NCI-H1436 treated with DMSO at 0.1 percent for 48 hours (cell line): Measurements from ENCODE around the gene TRPM2.

Source experiments
- DNase-seq: peaks from one replicate; lab custom pipeline; 2025; lab: John Stamatoyannopoulos, UW

Gene TRPM2

DNA sequence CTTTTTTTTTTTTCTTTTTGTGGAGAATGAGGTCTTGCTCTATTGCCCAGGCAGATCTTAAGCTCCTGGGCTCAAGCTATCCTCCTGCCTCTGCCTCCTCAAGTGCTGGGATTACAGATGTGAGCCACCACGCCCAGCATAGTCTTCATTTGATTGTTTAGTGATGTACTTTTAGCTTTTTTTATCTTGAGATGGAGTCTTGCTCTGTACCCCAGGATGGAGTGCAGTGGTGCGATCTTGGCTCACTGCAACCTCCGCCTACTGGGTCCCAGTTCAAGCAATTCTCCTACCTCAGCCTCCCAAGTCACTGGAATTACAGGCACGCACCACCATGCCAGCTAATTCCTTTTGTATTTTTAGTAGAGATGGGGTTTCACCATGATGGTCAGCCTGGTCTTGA, 77.9 kb downstream of the TRPM2 start:
- no peak for DNase-seq

DNA sequence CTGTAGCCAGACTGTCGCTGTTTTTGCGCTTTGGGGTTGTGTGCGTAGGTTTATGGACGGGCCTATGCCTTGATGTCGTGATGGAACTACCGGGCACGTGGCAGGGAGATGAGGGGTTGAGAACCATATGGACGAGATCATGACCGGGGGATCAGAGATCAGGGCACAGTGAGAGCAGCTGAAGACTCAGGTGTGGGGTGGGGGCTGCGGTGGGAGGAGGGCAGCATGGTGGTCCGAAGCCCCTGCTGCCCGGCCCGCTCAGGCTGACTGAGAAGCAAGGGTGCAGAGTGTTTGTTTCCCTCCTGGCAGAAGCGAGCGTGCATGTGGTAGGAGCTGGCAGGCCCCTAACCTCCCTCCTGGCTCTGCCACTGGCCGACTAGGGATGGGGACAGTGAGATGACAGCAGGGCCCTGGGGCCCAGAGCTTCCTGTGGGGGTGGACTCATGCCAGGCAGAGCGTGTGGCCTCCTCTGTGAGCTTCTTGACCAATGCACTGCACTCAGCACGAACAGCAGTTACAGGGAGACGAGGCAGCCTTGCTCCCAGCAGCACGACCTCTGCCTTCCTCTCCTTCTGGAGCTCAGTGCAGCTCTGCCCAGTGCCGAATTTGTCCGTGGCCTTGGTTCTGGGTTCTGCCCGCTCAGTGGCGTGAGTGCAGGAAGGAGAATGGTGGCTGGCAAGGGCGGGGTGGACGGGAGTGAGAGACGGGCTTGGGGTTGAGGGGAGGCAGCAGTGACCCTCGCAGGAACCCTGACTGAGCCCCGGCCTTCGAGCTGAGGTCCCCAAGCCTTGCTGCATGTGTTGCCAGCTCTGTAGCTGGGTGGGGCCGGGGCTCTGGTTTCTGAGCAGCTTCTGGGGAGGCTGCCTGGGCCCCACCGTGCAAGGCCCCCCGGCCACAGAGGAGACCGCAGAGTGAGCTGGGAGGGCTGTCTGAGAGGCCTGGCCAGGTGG, 79.7 kb downstream of the TRPM2 start:
- no peak for DNase-seq

DNA sequence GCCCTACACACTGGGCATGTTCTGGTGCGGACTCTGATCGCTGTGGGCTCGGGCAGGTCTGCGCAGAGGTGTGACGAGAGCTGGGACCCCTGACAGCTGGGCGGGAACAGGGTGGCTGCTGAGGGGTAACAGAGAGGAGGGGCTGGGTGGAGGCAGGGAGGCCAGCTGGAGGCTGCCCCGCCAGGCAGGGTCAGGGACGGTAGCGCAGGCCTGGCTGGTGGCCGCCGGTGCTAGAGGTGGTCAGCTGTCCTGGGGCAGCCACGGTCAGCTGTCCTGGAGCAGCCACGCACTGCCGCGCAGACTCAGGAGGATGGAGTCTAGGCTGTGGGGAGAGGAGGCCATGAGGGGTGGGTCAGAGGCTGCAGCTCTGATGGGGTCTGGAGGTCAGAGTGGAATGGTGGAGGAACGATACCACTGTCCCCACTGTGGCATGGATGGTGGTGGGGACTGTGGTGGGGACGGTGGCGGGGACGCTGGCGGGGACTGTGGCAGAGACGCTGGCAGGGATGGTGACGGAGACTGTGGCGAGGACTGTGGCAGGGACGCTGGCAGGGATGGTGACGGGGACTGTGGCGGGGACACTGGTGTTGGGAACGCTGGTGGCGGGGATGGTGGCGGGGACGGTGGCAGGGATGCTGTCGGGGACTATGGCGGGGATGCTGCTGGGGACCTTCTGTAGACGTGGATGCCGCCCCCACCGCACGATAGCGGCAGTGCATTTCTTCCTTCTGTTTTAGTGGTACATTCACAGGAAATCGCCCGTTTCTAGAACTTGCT, 80.6 kb downstream of the TRPM2 start:
- no peak for DNase-seq

DNA sequence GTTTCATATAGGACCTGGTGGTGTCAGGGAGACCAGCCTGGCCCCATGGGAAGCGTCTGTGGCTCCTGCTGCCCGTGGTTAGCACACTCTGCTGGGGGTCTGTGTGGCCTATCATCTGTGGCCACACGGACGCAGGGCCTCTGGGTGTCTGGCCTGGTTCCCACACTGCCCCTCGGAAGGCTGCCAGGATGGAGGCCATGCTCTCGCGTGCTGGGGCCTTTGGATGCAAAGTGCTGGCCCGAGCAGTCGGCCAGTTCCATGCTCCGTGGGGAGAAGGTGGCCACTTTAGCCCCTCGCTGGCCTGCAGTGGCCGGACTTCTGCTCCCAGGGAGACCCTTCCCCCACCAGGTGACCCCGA, 81.1 kb downstream of the TRPM2 start:
- no peak for DNase-seq

DNA sequence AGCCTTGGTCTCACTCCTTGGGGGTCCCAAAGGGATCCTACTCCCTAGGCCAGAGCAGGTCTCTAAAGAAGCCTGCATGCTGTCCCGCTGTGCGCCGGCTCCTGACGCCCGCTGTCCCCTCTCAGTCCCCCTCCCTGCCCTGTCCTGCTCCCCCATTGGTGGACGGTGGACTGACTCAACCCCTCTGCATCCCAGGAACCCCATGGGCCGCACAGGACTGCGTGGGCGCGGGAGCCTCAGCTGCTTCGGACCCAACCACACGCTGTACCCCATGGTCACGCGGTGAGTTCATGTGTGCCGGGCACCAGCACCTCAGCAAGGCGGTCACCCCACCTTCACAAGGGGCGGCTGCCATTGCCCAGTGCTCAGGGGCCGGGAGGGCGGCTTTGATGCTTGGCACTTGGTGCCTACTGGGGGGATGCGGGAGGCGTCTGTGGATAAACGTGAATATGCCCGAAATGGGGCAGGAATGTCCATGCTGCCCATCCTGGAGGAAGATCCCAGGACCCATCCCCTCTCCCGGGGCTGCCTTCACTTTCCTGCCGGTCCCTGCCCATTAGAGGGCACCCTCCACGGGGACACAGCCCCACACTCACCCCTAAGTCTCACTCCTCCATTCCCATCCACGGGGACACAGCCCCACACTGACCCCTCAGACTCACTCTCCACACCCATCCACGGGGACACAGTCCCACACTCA, 81.7 kb downstream of the TRPM2 start:
- no peak for DNase-seq

DNA sequence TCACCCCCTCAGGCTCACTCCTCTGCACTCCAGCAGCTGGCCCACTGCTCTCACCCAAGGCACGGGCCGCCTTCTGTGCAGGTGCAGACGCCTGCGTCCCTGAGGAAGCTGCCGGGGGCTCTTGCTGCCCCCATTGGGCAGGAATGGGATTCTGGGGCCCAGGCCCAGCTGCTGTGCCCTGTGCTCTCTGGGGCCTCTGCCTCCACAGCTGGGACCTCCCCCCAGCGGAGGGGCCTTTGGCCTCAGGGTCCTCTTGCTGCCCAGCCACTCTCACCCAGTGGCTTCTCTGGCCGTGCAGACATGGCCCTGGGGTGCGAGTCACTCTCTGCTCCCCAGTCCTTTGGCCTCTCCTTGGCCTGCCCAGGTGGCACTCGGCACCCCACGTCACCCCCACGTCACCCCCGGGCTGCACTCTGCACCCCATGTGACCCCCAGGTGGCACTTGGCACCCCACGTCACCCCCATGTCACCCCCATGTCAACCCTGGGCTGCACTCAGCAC, 82.7 kb downstream of the TRPM2 start:
- no peak for DNase-seq

DNA sequence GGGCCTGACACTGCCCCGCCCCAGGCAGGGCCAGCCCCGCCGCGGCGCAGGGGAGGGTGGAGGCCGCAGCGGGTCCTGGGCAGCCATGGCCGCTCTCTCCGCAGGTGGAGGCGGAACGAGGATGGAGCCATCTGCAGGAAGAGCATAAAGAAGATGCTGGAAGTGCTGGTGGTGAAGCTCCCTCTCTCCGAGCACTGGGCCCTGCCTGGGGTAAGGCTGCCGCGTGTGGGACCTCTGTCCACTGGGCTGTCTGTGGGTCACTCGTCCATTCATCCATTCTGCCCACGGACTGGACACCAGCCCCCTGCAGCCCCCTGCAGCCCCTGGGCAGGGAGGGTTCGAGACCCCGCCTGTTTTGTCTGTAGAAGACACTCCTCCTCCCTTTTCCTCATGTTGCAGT, 83.5 kb downstream of the TRPM2 start:
- DNase-seq = no peak

DNA sequence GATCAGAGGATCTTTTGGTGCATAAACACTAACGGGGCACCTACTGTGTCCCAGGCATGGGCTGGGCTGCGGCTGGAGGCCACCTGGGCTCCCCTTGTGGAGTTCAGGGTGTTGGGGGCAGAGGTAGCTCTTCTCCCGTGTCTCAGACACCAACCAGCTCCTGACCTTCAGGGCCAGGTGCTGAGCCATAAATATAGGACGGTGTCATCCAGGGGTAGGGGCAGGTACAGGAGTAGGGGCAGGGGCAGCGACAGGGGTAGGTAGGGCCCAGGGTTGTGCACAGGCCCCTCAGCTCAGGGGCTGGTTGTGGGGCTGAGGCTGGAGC, 83.9 kb downstream of the TRPM2 start:
- no peak for DNase-seq

DNA sequence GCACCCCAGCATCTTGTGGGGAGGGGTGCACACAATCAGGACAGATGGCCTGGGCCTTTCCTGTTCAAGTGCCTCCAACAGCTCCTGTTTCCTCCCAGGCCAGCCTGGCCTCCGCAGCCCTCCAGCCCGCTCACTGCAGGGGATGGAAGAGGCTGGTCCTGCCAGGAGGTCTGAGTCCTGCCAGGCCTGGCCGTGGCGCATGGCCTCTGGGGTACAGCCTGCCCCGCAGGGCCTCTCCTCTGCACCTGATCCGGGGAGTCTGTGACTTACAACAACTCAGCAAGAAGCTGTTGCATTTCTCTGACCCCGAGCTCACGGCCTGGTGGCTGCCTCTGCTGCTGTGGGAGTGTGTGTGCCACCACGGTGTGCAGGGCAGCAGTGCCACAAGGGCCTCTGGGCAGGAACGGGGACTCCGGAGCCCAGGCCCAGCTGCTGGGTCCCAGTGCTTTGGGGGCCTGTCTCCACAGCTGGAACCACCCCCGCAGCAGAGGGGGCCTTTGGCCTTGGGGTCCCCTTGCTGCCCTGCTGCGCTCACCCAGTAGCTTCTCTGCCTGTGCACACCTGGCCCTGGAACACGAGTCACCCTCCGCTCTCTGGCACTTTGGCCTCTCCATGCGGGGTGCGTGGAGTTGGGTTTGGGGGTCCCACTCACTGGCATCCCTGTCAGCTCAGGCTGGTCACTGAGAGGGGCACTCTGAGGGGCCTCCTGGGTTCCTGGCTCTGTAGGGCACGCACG, 84.4 kb downstream of the TRPM2 start:
- no peak for DNase-seq

DNA sequence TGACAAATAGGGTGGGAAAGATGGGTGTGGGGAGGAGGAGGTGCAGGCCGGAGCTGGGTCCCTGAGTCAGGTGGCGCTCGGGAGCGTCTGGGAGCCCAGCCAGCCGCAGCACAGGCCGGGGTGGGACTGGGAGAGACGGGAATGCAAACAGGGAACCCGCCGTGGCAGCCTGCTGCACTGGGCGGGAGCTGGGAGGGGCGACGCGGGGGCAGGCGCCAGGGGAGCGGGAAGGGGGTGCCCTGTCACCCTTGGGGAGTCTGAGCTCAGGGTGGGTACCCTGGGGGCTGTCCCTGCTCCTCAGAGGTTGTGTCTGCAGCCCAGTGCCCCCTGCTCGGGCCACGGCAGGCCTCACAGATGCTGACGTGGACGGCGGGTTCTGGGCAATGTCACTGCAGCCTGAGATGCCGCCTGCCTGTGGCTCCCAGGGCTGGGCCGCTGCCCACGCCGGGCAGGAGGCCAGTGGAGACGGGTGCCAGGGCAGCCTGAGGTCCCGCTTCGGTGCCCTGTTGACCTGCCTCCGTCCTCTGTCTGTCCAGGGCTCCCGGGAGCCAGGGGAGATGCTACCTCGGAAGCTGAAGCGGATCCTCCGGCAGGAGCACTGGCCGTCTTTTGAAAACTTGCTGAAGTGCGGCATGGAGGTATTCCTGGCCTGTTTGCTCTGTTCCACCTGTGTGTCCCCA, 85.2 kb downstream of the TRPM2 start:
- DNase-seq = no peak

DNA sequence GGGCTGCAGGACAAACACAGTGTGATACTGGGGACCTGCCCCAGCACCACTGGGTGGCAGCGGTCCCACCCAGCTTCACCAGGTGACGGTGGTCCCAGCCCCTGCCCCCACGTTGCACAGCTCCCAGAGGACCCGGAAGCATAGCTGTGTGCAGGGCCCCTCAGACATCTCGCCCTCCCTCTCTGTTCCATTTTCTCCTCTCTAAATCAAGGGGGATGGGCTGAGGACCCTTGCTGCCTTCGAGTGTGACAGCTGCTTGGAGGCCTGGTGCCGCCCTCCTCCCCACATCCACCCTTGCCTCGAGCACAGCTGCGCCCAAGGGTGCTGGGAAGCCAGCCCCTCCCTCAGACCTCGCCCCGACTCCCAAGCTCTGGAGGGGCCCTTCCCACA, 85.8 kb downstream of the TRPM2 start:
- DNase-seq = no peak

DNA sequence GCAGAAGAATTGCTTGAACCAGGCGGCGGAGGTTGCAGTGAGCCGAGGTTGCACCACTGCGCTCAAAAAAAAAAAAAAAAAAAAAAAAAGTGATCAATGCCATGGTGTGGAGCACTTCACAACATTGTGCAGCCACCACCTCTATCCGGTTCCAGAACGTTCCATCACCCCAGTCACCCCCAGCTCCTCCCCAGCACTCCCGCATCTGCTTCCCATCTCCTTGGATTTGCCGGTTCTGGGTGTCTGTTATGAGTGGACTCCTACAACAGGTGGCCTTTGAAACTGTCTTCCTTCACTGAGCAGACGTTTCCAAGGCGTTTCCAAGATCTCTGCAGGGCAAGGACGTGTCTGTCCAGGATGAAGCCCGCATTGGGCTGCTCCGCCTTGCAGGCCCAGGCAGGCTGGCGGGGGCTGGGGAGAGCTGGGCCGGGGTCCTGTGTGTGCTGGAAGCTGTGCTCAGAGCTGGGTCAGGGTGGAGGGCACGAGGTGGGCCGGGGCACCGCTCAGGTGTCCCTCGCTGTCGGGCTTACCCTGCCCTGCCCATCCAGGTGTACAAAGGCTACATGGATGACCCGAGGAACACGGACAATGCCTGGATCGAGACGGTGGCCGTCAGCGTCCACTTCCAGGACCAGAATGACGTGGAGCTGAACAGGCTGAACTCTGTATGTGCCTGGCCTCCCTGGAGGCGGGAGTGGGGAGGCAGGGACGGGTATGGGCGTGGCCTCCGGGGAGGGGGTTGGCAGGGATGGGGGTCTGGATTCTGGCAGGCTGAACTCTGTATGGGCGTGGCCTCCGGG, 87.0 kb downstream of the TRPM2 start:
- no peak for DNase-seq

DNA sequence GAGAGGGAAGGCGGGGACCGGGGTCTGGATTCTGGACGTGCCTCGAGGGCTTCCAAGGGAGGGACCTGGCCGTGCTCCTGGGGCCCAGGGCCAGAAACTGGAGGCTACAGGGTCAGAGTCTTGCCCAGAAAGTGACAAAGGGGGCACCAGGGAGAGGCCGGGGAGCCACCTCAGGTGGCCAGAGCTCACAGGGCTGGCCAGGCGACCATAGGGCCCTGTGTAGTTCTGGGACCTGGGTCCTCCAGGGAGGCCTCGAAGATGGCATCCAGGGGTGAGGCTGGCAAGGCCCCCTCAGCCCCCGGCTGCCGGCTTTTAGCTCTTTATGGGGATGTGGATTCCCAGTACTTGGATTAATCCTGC, 87.6 kb downstream of the TRPM2 start:
- DNase-seq = no peak

DNA sequence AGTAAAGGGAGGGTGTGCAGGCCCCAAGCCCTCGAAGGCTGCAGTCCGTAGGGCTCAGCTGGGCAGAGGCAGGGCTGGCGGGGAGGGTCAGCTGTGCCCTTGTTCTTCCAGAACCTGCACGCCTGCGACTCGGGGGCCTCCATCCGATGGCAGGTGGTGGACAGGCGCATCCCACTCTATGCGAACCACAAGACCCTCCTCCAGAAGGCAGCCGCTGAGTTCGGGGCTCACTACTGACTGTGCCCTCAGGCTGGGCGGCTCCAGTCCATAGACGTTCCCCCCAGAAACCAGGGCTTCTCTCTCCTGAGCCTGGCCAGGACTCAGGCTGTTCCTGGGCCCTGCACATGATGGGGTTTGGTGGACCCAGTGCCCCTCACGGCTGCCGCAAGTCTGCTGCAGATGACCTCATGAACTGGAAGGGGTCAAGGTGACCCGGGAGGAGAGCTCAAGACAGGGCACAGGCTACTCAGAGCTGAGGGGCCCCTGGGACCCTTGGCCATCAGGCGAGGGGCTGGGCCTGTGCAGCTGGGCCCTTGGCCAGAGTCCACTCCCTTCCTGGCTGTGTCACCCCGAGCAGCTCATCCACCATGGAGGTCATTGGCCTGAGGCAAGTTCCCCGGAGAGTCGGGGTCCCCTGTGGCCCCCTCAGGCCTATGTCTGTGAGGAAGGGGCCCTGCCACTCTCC, 88.3 kb downstream of the TRPM2 start:
- no peak for DNase-seq

DNA sequence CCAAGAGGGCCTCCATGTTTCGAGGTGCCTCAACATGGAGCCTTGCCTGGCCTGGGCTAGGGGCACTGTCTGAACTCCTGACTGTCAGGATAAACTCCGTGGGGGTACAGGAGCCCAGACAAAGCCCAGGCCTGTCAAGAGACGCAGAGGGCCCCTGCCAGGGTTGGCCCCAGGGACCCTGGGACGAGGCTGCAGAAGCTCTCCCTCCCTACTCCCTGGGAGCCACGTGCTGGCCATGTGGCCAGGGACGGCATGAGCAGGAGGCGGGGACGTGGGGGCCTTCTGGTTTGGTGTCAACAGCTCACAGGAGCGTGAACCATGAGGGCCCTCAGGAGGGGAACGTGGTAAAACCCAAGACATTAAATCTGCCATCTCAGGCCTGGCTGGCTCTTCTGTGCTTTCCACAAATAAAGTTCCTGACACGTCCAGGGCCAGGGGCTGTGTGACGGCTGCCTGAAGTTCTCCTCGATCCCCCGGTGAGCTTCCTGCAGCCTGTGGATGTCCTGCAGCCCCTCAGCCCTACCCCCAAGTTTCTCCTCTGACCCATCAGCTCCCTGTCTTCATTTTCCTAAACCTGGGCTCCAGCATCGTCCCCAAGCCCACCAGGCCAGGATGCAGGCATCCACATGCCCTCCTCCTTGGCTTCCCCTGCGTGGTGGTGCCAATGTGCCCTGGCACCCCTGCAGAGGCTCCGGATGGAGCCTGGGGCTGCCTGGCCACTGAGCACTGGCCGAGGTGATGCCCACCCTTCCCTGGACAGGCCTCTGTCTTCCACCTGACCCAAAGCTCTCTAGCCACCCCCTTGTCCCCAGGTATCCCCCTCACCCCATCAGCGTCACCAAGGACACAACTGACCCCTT, 89.1 kb downstream of the TRPM2 start:
- no peak for DNase-seq

DNA sequence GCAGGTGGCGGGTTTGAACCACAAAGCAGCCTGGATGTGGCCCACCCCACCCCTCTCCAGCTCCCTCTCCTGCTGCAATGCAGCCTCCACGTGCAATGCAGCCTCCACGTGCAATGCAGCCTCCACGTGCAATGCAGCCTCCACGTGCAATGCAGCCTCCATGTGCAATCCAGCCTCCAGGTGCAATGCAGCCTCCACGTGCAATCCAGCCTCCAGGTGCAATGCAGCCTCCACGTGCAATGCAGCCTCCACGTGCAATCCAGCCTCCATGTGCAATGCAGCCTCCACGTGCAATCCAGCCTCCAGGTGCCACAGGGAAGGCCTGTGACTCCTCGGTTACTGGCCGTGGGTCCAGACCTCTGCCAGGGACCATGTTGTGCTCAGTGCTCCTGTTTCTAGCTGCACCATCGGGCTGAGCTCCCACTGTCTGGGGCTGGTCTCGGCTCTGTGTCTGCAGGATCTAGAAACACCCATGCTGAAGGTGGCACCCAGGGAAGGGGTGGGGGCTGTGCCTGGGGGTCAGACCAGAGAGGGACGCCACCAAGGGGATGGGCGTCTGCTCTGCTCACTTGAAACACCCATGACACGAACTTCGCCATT, 90.0 kb downstream of the TRPM2 start:
- no peak for DNase-seq

DNA sequence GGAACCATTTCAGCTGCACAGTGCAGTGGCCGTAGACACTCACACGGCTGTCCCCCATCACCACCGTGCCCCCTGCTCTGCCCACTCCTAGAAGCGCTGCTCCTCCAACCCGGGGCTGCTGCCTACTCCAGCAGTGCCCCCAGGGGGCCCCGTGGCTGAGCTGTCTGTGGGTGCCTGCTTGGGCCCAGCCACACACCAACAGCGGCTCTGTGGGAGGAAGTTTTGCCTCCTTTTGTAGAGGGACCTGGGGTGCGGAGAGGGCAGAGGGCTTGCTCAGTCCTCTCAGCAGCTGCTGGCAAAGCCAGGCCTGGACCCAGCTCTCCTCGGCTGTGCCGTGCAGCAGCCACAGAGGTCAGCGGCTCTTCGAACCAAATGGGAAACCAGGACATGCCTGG, 90.5 kb downstream of the TRPM2 start:
- DNase-seq = no peak

DNA sequence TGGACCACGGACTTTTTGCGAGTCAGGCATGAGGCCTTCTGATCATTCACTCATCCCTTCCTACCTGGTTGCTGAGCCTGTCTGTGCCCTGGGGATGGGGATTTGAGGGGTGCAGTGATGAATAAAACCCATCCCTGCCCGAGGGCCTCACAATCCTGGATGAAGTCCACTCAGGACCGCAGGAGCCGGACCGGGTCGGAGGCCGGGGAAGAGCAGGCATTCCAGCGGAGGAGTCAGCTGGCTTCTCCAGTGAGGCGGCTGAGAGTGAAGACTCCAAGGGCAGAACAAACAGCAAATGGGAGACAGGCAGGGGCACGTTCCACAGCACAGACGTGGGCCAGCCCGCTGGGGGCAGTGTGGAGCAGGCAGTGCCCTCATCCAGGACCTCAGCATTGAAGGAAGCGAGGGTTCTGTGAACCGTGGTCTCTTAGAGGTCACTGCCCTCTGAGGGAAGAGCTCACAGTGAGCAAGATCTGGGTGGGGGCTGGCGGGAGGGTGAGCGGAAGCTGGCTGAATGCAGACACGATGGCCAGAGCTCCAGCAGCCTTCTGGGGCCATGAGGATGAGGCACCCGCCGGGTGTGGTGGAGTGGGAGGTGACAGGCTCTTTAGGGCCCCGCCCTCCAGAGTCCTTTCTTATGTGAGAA, 91.0 kb downstream of the TRPM2 start:
- no peak for DNase-seq
